ENCODE measurements around the gene KCTD21. TPM values are rescaled to one million over a fixed set of nuclear protein-coding genes. Genes with fewer than 3 reads are reported as not detected.

KCTD21 gene
- total and polyA plus RNA-seq, 10 of the 15 experiments (the other 5 are each of a cell fraction or from before 2014, with no cell fraction given): 0.63 to 5.4 (median 3.6) TPM

GRCh38 chr11:78219493-78220217, 31.2 kb upstream of the KCTD21 start:
- Histone ChIP-seq H2AFZ (ENCODE audit: control insufficient read depth, low read depth, low read length) (no peak overlapping the region), H4K20me1 (ENCODE audit: control insufficient read depth, insufficient read depth) (no peaks in the 10 kb centered on the region), H3K36me3 (ENCODE audit: control insufficient read depth in 2 of 2, insufficient read depth in 2 of 2, low read length in 1 of 2) (peaks cover 0 to 8% of the 10 kb centered on the region in 2 experiments; a peak in 2 of 4 replicates), H3K4me1 (ENCODE audit: control insufficient read depth, insufficient read depth, low read length) (peaks cover 35% of the 10 kb centered on the region), H3K27me3 (replicated peaks in 1 of 2; ENCODE audit: control insufficient read depth in 2 of 2, insufficient read depth in 2 of 2, low read length in 1 of 2) (no peaks in the 10 kb centered on the region), H3K9me3 (replicated peaks; ENCODE audit: control insufficient read depth, insufficient read depth, low read length) (no peaks in the 10 kb centered on the region), H3K27ac (ENCODE audit: control insufficient read depth, insufficient read depth) (no peak overlapping the region), H3K4me2 (ENCODE audit: control insufficient read depth, insufficient read depth) (no peak overlapping the region), H3K79me2 (ENCODE audit: control insufficient read depth, insufficient read depth, low read length) (no peaks in the 10 kb centered on the region), H3K9ac (ENCODE audit: control insufficient read depth, insufficient read depth, low read length) (no peak overlapping the region), H3K4me3 (no peak overlapping the region)
- ATAC-seq (no peak), FAIRE-seq (no peak), DNase-seq (ENCODE audit: low read depth, low spot score) (no peak)
- SMC1A ChIA-PET (ENCODE audit: uncharacterized antibody, unreplicated experiment): interaction anchor here (0.6 to 1.5 kb wide), 2 partner anchors 8 to 44 kb away, joined by 3 to 6 read pairs; no protein-coding TSS in a partner anchor
- CTCF ChIA-PET: interaction anchor here (1.4 to 1.5 kb wide), 3 partner anchors 8 to 199 kb away, joined by 3 to 6 read pairs (median 3); partner anchors contain the start of gene GAB2
- WGBS (ENCODE audit: insufficient coverage, insufficient replicate concordance, low lambda C conversion rate, missing lambda C conversion rate): 65% methylated on average over 7 of the region's 7 CpGs
- POLR2A ChIA-PET: no interaction called here
- in situ Hi-C loops (cut with MboI): loop anchor here (5.0 kb wide), 1 partner anchor 343 kb away; no protein-coding TSS in a partner anchor
- no TSS peak for BruUV-seq (replicated peaks)
- RAD21 ChIA-PET (ENCODE audit: unreplicated experiment): interaction anchor here (1.3 kb wide), 1 partner anchor 8 kb away, joined by 3 read pairs; no protein-coding TSS in a partner anchor
- intact Hi-C loops (cut with micrococcal nuclease; ENCODE audit: unreplicated experiment): no loop called here
- no peak for TF ChIP-seq ELK1 (IDR thresholded peaks at IDR 0.05; ENCODE audit: low read depth, low read length)
- TF ChIP-seq SMARCA5 (IDR thresholded peaks at IDR 0.05): no peak
- no peak for TF ChIP-seq DPF2 (IDR thresholded peaks at IDR 0.05)
- TF ChIP-seq POLR2AphosphoS2 (IDR thresholded peaks at IDR 0.05; ENCODE audit: low read depth, low read length): no peak
- TF ChIP-seq SREBF1 (IDR thresholded peaks at IDR 0.05; ENCODE audit: low read length): no peak
- no peak for TF ChIP-seq MLLT1 (IDR thresholded peaks at IDR 0.05)
- no peak for TF ChIP-seq SUPT20H (IDR thresholded peaks at IDR 0.05; ENCODE audit: borderline replicate concordance, control insufficient read depth, low read depth, low read length)
- no peak for TF ChIP-seq ZZZ3 (IDR thresholded peaks at IDR 0.05; ENCODE audit: control insufficient read depth, insufficient read length, low read depth)
- TF ChIP-seq ZNF592 (IDR thresholded peaks at IDR 0.05): no peak
- no peak for TF ChIP-seq CBFB (IDR thresholded peaks at IDR 0.05; ENCODE audit: low read depth)
- no peak for TF ChIP-seq KAT2A (conservative IDR thresholded peaks at IDR 0.05; ENCODE audit: control insufficient read depth, low read depth, low read length)
- TF ChIP-seq ATF2 (IDR thresholded peaks at IDR 0.05; ENCODE audit: low read length): no peak
- TF ChIP-seq TCF3 (IDR thresholded peaks at IDR 0.05; ENCODE audit: borderline replicate concordance, insufficient read depth, low read depth, low read length): no peak

All from GM12878 (cell line).